Measurements from ENCODE around the gene PLVAP.

PLVAP gene

DNA sequence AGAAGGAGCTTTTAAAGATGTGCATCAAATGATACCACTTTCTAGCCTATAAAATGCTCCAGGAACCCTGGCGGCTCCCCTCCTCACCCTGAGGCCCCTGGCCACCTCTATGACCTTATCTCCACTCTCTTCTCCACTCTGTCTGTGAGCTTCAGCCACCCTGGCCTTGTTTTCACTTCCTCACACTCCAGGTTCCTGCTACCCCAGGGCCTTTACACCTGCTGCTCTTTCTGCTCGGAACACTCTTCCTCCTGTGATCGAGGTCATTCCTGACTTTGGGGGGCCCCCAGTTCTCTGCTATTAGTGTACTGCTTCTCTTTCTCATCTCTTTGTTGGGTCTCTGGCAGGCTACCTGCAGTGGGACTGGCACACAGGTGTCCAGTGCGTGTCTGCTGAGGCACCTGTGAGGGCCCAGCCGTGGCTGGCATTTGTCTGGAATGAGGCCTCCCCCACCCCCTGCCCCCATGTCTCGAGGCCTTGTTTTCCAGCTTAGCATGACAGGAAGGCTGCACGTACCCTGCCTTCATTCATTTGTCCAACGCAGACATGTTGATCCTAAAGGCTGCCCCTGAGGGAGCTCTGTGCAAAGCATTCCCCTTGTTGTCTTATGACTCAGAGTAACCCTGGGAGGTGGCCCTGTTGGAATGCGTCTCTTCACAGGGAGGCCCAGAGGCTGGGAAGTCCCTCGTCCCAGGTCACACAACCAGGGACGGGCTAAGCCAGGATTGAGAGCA lies 65.5 kb downstream of the PLVAP start:
- no peak overlapping the region for H3K27ac ChIP-seq (ENCODE audit: low read depth, low read length)
- H3K27me3 ChIP-seq (ENCODE audit: control insufficient read depth in 5 of 5, insufficient read depth in 4 of 5, low read length in 5 of 5) = no peaks in the 10 kb centered on the region
- peak overlapping the region in 1 of 5 donors; percentile 30 for H3K9ac ChIP-seq (ENCODE audit: low read length in 5 of 5)
- H3K36me3 ChIP-seq (ENCODE audit: control insufficient read depth in 5 of 5, insufficient read depth in 5 of 5, low read length in 5 of 5) = peaks cover 0 to 43% (median 25%) of the 10 kb centered on the region in 5 donors
- peaks cover 6 to 33% (median 22%) of the 10 kb centered on the region in 5 donors for H3K4me1 ChIP-seq (ENCODE audit: control insufficient read depth in 5 of 5, insufficient read depth in 5 of 5, low read length in 5 of 5)
- H3K4me3 ChIP-seq (ENCODE audit: low read depth in 1 of 5, low read length in 5 of 5) = no peak overlapping the region
- H3K9me3 ChIP-seq (ENCODE audit: control insufficient read depth in 5 of 5, low read length in 5 of 5) = no peaks in the 10 kb centered on the region

DNA sequence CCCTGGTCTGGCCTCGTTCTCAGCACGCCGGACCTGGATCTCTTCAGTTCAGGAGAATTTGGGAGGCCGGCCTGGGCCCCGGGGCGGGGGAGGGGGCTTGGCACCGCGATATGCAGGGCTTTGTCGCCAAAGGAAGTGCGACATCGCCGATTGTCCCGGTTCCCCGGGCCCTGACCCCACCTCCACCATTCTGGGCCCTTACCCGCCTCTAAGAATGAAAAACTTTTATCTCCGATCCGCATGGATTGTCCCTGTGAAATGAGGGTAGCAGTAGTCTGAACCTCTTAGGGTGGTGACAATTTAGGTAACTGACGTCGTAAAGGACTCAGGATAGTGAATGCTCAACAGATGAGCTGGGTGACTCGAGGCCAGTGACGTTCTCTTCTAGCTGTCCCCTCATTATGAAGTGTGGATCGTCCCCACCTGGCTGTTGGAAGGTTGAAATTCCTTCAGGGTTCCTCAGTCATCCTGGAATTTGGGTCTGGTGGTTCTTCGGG lies 67.1 kb downstream of the PLVAP start:
- Histone ChIP-seq H3K9me3 (ENCODE audit: control insufficient read depth in 5 of 5, low read length in 5 of 5) (no peaks in the 10 kb centered on the region), H3K27me3 (ENCODE audit: control insufficient read depth in 5 of 5, insufficient read depth in 4 of 5, low read length in 5 of 5) (no peaks in the 10 kb centered on the region), H3K4me1 (ENCODE audit: control insufficient read depth in 5 of 5, insufficient read depth in 5 of 5, low read length in 5 of 5) (peaks cover 6 to 49% (median 33%) of the 10 kb centered on the region in 5 donors), H3K9ac (ENCODE audit: low read length in 5 of 5) (peak overlapping the region in 4 of 5 donors; percentile 86 to 92 (median 88)), H3K4me3 (ENCODE audit: low read depth in 1 of 5, low read length in 5 of 5) (peak overlapping the region; percentile 73 to 93 (median 89)), H3K36me3 (ENCODE audit: control insufficient read depth in 5 of 5, insufficient read depth in 5 of 5, low read length in 5 of 5) (peaks cover 0 to 35% (median 16%) of the 10 kb centered on the region in 5 donors), H3K27ac (ENCODE audit: low read depth, low read length) (peak overlapping the region; percentile 67)

GRCh38 chr19:17309198-17309964 lies 67.8 kb downstream of the PLVAP start, which contains the start of gene DDA1:
TSS of gene DDA1 (plus strand) at chr19:17309563. CDS start at chr19:17309655, 92 bp downstream.
- Histone ChIP-seq H3K27ac (ENCODE audit: low read depth, low read length) (peak within 1 kb of the TSS; percentile 67), H3K4me1 (ENCODE audit: control insufficient read depth in 5 of 5, insufficient read depth in 5 of 5, low read length in 5 of 5) (peaks cover 6 to 55% (median 40%) of the 10 kb centered on the region in 5 donors), H3K4me3 (ENCODE audit: low read depth in 1 of 5, low read length in 5 of 5) (peak within 1 kb of the TSS; percentile 73 to 93 (median 89)), H3K36me3 (ENCODE audit: control insufficient read depth in 5 of 5, insufficient read depth in 5 of 5, low read length in 5 of 5) (peaks cover 0 to 29% (median 11%) of the 10 kb centered on the region in 5 donors), H3K9ac (ENCODE audit: low read length in 5 of 5) (peak within 1 kb of the TSS in 4 of 5 donors; percentile 86 to 92 (median 88)), H3K27me3 (ENCODE audit: control insufficient read depth in 5 of 5, insufficient read depth in 4 of 5, low read length in 5 of 5) (no peaks in the 10 kb centered on the region), H3K9me3 (ENCODE audit: control insufficient read depth in 5 of 5, low read length in 5 of 5) (no peaks in the 10 kb centered on the region)

DNA sequence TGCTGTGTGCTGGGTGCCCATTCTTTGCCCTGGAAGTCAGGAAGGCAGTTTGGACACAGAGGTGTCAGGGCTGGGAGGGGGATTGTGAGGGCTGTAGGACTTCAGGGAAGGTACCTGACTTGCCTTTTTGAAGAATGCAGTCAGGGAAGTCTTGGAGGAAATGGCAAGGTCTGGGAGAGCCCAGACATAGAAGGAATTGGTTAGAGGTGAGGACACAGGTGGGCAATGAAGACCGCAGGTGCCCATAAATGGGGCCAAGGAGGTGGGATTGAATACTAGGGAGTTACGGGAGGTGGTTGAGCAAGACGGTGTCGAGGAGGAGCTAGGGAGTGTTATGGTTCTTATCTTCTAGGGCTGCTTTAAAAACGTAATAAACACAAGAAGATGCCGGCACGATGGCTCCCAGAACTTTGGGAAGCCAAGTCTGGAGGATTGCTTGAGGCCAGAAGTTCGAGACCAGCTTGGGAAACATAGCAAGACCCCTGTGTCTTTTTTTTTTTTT lies 69.2 kb downstream of the PLVAP start:
- H3K27ac ChIP-seq (ENCODE audit: low read depth, low read length) = no peak overlapping the region
- no peak overlapping the region for H3K9ac ChIP-seq (ENCODE audit: low read length in 5 of 5)
- no peaks in the 10 kb centered on the region for H3K9me3 ChIP-seq (ENCODE audit: control insufficient read depth in 5 of 5, low read length in 5 of 5)
- H3K36me3 ChIP-seq (ENCODE audit: control insufficient read depth in 5 of 5, insufficient read depth in 5 of 5, low read length in 5 of 5) = peaks cover 0 to 17% (median 4%) of the 10 kb centered on the region in 5 donors
- H3K4me3 ChIP-seq (ENCODE audit: low read depth in 1 of 5, low read length in 5 of 5) = no peak overlapping the region
- no peaks in the 10 kb centered on the region for H3K27me3 ChIP-seq (ENCODE audit: control insufficient read depth in 5 of 5, insufficient read depth in 4 of 5, low read length in 5 of 5)
- H3K4me1 ChIP-seq (ENCODE audit: control insufficient read depth in 5 of 5, insufficient read depth in 5 of 5, low read length in 5 of 5) = peaks cover 9 to 70% (median 48%) of the 10 kb centered on the region in 5 donors

GRCh38 chr19:17306285-17306714 lies 70.8 kb downstream of the PLVAP start:
- Histone ChIP-seq H3K9me3 (ENCODE audit: control insufficient read depth in 5 of 5, low read length in 5 of 5) (no peaks in the 10 kb centered on the region), H3K27me3 (ENCODE audit: control insufficient read depth in 5 of 5, insufficient read depth in 4 of 5, low read length in 5 of 5) (no peaks in the 10 kb centered on the region), H3K36me3 (ENCODE audit: control insufficient read depth in 5 of 5, insufficient read depth in 5 of 5, low read length in 5 of 5) (peaks cover 0 to under 1% (median 0%) of the 10 kb centered on the region in 5 donors), H3K4me1 (ENCODE audit: control insufficient read depth in 5 of 5, insufficient read depth in 5 of 5, low read length in 5 of 5) (peaks cover 9 to 68% (median 51%) of the 10 kb centered on the region in 5 donors), H3K9ac (ENCODE audit: low read length in 5 of 5) (peak overlapping the region in 4 of 5 donors; percentile 72 to 89 (median 83)), H3K27ac (ENCODE audit: low read depth, low read length) (peak overlapping the region; percentile 86), H3K4me3 (ENCODE audit: low read depth in 1 of 5, low read length in 5 of 5) (peak overlapping the region; percentile 55 to 86 (median 79))

GRCh38 chr19:17305517-17306284 lies 71.4 kb downstream of the PLVAP start, which contains the start of gene MRPL34:
TSS of gene MRPL34 (plus strand) at chr19:17305872. CDS start at chr19:17305893, 21 bp downstream.
- Histone ChIP-seq H3K4me3 (ENCODE audit: low read depth in 1 of 5, low read length in 5 of 5) (peak within 1 kb of the TSS; percentile 55 to 86 (median 79)), H3K9me3 (ENCODE audit: control insufficient read depth in 5 of 5, low read length in 5 of 5) (no peaks in the 10 kb centered on the region), H3K36me3 (ENCODE audit: control insufficient read depth in 5 of 5, insufficient read depth in 5 of 5, low read length in 5 of 5) (peaks cover 0 to 3% (median 2%) of the 10 kb centered on the region in 5 donors), H3K4me1 (ENCODE audit: control insufficient read depth in 5 of 5, insufficient read depth in 5 of 5, low read length in 5 of 5) (peaks cover 9 to 65% (median 49%) of the 10 kb centered on the region in 5 donors), H3K9ac (ENCODE audit: low read length in 5 of 5) (peak within 1 kb of the TSS; percentile 48 to 89 (median 81)), H3K27me3 (ENCODE audit: control insufficient read depth in 5 of 5, insufficient read depth in 4 of 5, low read length in 5 of 5) (no peaks in the 10 kb centered on the region), H3K27ac (ENCODE audit: low read depth, low read length) (peak within 1 kb of the TSS; percentile 86)

GRCh38 chr19:17305216-17305516 lies 72.0 kb downstream of the PLVAP start:
- peaks cover 0 to 6% (median 2%) of the 10 kb centered on the region in 5 donors for H3K36me3 ChIP-seq (ENCODE audit: control insufficient read depth in 5 of 5, insufficient read depth in 5 of 5, low read length in 5 of 5)
- H3K9me3 ChIP-seq (ENCODE audit: control insufficient read depth in 5 of 5, low read length in 5 of 5) = no peaks in the 10 kb centered on the region
- H3K27ac ChIP-seq (ENCODE audit: low read depth, low read length) = peak overlapping the region; percentile 86
- H3K9ac ChIP-seq (ENCODE audit: low read length in 5 of 5) = no peak overlapping the region
- no peaks in the 10 kb centered on the region for H3K27me3 ChIP-seq (ENCODE audit: control insufficient read depth in 5 of 5, insufficient read depth in 4 of 5, low read length in 5 of 5)
- H3K4me3 ChIP-seq (ENCODE audit: low read depth in 1 of 5, low read length in 5 of 5) = peak overlapping the region in 4 of 5 donors; percentile 78 to 86 (median 80)
- peaks cover 4 to 60% (median 45%) of the 10 kb centered on the region in 5 donors for H3K4me1 ChIP-seq (ENCODE audit: control insufficient read depth in 5 of 5, insufficient read depth in 5 of 5, low read length in 5 of 5)

GRCh38 chr19:17304386-17305215 lies 72.5 kb downstream of the PLVAP start:
- Histone ChIP-seq H3K27ac (ENCODE audit: low read depth, low read length) (peak overlapping the region; percentile 86), H3K4me1 (ENCODE audit: control insufficient read depth in 5 of 5, insufficient read depth in 5 of 5, low read length in 5 of 5) (peaks cover 3 to 54% (median 40%) of the 10 kb centered on the region in 5 donors), H3K36me3 (ENCODE audit: control insufficient read depth in 5 of 5, insufficient read depth in 5 of 5, low read length in 5 of 5) (peaks cover 0 to 6% (median 2%) of the 10 kb centered on the region in 5 donors), H3K9me3 (ENCODE audit: control insufficient read depth in 5 of 5, low read length in 5 of 5) (no peaks in the 10 kb centered on the region), H3K4me3 (ENCODE audit: low read depth in 1 of 5, low read length in 5 of 5) (no peak overlapping the region), H3K9ac (ENCODE audit: low read length in 5 of 5) (no peak overlapping the region), H3K27me3 (ENCODE audit: control insufficient read depth in 5 of 5, insufficient read depth in 4 of 5, low read length in 5 of 5) (no peaks in the 10 kb centered on the region)

Measured in subcutaneous abdominal adipose tissue (tissue), 5 donors.